Measurements from ENCODE around the gene MMUT.
"Not testable (repeated sequence)": the region's sequence is repeated elsewhere in the genome, so short reads cannot be mapped to it uniquely, and the experiment has no call there.

Gene MMUT

GRCh38 chr6:49416195-49416594 lies 46.9 kb downstream of the MMUT start:
- DNase-seq = no peak

- DNase-seq = no peak
Measured at GRCh38 chr6:49415358-49415757, 47.7 kb downstream of the MMUT start.

- no peak for DNase-seq
Measured at GRCh38 chr6:49410564-49410963, 52.5 kb downstream of the MMUT start.

GRCh38 chr6:49409951-49410542 lies 53.0 kb downstream of the MMUT start:
- peak; percentile 52 for DNase-seq

GRCh38 chr6:49406250-49406970 lies 56.6 kb downstream of the MMUT start:
- no peak for DNase-seq

- DNase-seq = no peak
Measured at GRCh38 chr6:49401063-49401462, 62.0 kb downstream of the MMUT start.

- DNase-seq = not testable (repeated sequence)
Measured at GRCh38 chr6:49386667-49387508, 76.2 kb downstream of the MMUT start.

GRCh38 chr6:49384904-49385303 lies 78.1 kb downstream of the MMUT start:
- no peak for DNase-seq
